ENCODE results near the gene ZIC1.

Gene ZIC1

GRCh38 chr3:147409143-147410115 lies at the start of gene ZIC1:
TSS of gene ZIC1 (plus strand) at chr3:147409365. CDS start at chr3:147410113, 748 bp downstream.
- DNase-seq (ENCODE audit: low read depth in 2 of 2) = no peak

GRCh38 chr3:147360051-147360439 lies 49.1 kb upstream of the ZIC1 start:
- DNase-seq (ENCODE audit: low read depth in 2 of 2) = no peak

GRCh38 chr3:147360646-147361453 lies 48.3 kb upstream of the ZIC1 start:
- DNase-seq (ENCODE audit: low read depth in 2 of 2) = no peak

- DNase-seq (ENCODE audit: low read depth in 2 of 2) = no peak
Measured at GRCh38 chr3:147361454-147362420, 47.4 kb upstream of the ZIC1 start.

- no peak for DNase-seq (ENCODE audit: low read depth in 2 of 2)
Measured at GRCh38 chr3:147364771-147365170, 44.4 kb upstream of the ZIC1 start.

GRCh38 chr3:147365196-147366115 lies 43.7 kb upstream of the ZIC1 start:
- DNase-seq (ENCODE audit: low read depth in 2 of 2) = no peak

- no peak for DNase-seq (ENCODE audit: low read depth in 2 of 2)
Measured at GRCh38 chr3:147367676-147368075, 41.5 kb upstream of the ZIC1 start.

- no peak for DNase-seq (ENCODE audit: low read depth in 2 of 2)
Measured at GRCh38 chr3:147368151-147368550, 41.0 kb upstream of the ZIC1 start.

GRCh38 chr3:147368561-147369221 lies 40.5 kb upstream of the ZIC1 start:
- no peak for DNase-seq (ENCODE audit: low read depth in 2 of 2)

GRCh38 chr3:147369231-147369630 lies 39.9 kb upstream of the ZIC1 start:
- DNase-seq (ENCODE audit: low read depth in 2 of 2) = no peak

- DNase-seq (ENCODE audit: low read depth in 2 of 2) = no peak
Measured at GRCh38 chr3:147369661-147370123, 39.5 kb upstream of the ZIC1 start.

- DNase-seq (ENCODE audit: low read depth in 2 of 2) = no peak
Measured at GRCh38 chr3:147370349-147370748, 38.8 kb upstream of the ZIC1 start.

GRCh38 chr3:147371140-147371539 lies 38.0 kb upstream of the ZIC1 start:
- no peak for DNase-seq (ENCODE audit: low read depth in 2 of 2)

- no peak for DNase-seq (ENCODE audit: low read depth in 2 of 2)
Measured at GRCh38 chr3:147371771-147372340, 37.3 kb upstream of the ZIC1 start.

GRCh38 chr3:147372525-147373027 lies 36.6 kb upstream of the ZIC1 start:
- no peak for DNase-seq (ENCODE audit: low read depth in 2 of 2)

GRCh38 chr3:147373301-147373700 lies 35.9 kb upstream of the ZIC1 start:
- DNase-seq (ENCODE audit: low read depth in 2 of 2) = no peak

GRCh38 chr3:147377412-147378367 lies 31.5 kb upstream of the ZIC1 start:
- no peak for DNase-seq (ENCODE audit: low read depth in 2 of 2)

GRCh38 chr3:147379651-147380050 lies 29.5 kb upstream of the ZIC1 start:
- no peak for DNase-seq (ENCODE audit: low read depth in 2 of 2)
